GM19240 (cell line): ENCODE data around the gene NEK10.

Source experiments
- DNase-seq: peaks from one replicate; pipeline ENCODE4 v3.0.0; 2011; ENCODE audit warnings: low spot score; ENCODE audit not compliant: insufficient read length

The NEK10 gene

DNA sequence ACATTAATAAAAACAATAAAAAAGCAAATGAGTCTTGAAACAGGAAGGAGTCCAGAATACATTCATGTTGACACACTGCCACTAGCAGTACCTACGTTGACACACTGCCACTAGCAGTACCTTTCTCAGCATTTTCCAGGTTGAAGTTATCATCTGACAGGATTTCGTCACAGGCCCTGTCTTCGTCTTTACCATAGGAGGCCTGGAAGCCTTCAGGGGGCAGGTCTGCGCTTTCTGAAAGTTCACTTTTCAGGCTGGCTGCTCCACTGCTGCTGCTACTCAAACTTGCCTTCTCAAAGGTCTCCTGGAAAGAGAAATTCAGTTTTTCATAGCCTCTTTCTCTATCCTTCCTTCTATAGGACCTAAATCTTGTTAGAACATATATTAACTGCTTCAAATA, 194.7 kb downstream of the NEK10 start:
- no peak for DNase-seq

GRCh38 chr3:27171113-27171512, 198.1 kb downstream of the NEK10 start:
- no peak for DNase-seq

DNA sequence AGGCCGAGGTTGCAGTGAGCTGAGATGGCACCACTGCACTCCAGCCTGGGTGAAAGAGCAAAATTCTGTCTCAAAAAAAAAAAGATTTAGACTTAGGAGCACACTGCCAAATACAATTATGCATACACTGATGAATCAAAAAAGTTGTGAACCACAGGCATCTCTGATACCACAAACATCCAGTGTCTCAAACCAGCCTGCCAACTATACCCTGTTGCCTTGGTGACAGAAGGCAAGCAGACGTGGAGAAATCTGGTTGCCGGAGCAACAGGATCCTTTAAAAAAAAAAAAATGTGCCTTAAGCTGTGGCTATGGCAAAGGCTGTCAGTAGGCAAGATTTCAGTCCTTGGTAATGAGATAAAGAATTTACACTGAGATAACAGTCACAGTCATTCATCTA, 202.3 kb downstream of the NEK10 start:
- no peak for DNase-seq

- no peak for DNase-seq
Measured at GRCh38 chr3:27165321-27165721, 203.9 kb downstream of the NEK10 start.

DNA sequence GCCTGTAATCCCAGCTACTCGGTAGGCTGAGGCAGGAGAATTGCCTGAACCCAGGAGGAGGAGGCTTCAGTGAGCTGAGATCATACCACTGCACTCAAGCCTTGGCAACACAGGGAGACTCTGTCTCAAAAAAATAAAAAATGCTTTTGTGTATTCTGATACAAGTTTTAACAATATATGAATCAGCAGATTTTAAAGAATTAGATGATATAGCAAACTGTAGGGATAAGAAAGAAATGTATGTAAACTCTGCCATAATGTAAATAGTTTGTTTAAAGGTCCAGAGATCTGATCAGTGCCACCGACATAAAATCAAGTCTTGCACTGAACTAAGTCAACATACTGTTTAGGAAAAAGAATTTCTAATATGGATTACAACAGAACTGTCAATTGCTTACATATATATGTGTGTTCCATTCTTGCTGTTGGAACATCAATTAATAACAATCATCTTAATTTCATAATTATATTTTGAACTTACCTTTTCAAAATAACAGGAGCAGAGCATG, 208.3 kb downstream of the NEK10 start:
- no peak for DNase-seq

GRCh38 chr3:27160146-27160545, 209.0 kb downstream of the NEK10 start:
- DNase-seq: no peak

- no peak for DNase-seq
Measured at GRCh38 chr3:27147215-27147614, 222.0 kb downstream of the NEK10 start.

- no peak for DNase-seq
Measured at GRCh38 chr3:27146786-27147185, 222.4 kb downstream of the NEK10 start.

DNA sequence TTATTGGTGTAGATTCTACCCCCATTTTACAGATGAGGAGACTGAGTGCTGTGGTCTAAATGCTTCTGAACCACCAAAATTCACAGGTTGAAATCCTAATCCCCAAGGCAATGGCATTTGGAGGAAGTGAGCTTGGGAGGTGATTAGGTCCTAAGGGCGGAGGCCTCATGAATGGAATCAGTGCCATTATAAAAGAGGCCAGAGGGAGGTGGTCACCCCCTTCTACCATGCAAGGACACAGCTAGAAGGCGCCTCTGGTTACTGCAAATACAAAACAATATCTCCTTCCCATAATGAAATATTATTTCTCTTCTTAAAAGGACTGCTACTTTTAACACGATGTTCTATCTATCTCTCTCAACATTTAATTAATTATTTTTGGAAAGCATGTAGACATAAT, 223.5 kb downstream of the NEK10 start:
- DNase-seq: no peak

- DNase-seq: no peak
Measured at GRCh38 chr3:27141668-27142067, 227.5 kb downstream of the NEK10 start.

GRCh38 chr3:27138562-27138961, 230.6 kb downstream of the NEK10 start:
- DNase-seq: no peak

- no peak for DNase-seq
Measured at GRCh38 chr3:27138005-27138404, 231.2 kb downstream of the NEK10 start.

- DNase-seq: peak; percentile 23
Measured at GRCh38 chr3:27134171-27134796, 234.9 kb downstream of the NEK10 start.

GRCh38 chr3:27133060-27133459, 236.1 kb downstream of the NEK10 start:
- no peak for DNase-seq

- no peak for DNase-seq
Measured at GRCh38 chr3:27130796-27131195, 238.4 kb downstream of the NEK10 start.

DNA sequence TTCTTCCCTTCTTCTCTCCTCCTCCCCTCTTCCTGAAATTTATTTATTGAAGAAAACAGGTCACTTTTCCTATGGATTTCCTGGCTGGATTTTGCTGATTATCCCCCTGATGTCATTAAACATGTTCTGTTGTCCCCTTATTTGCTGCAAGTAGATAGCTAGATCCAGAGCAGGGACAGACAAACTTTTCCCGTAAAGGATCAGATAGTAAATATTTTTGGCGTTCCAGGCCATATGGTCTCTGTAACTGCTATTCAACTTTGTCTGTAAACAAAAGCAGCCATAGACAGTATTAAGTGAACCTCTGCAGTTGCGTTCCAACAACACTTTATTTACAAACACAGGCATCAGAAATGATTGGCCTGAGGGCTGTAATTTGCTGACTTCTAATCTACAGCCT, 241.3 kb downstream of the NEK10 start:
- no peak for DNase-seq

DNA sequence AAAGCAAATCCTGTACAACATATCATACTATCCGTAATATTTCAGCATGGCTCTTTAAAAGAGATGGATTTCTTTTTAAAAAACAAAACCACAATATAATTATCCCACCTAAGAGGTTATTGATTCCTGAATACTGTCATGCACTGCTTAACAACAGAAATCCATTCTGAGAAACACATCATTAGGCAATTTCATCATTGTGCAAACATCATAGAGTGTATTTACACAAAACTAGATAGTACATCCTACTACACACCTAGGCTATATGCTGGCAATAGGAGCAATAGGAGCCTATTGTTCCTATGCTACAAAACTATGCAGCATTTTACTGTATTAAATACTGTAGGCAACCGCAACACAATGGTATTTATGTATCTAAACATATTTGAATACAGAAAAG, 242.0 kb downstream of the NEK10 start:
- no peak for DNase-seq

- no peak for DNase-seq
Measured at GRCh38 chr3:27125821-27126501, 243.2 kb downstream of the NEK10 start.

GRCh38 chr3:27119639-27120038, 249.5 kb downstream of the NEK10 start:
- no peak for DNase-seq

- no peak for DNase-seq
Measured at GRCh38 chr3:27115352-27115751, 253.8 kb downstream of the NEK10 start.

GRCh38 chr3:27114684-27115083, 254.5 kb downstream of the NEK10 start:
- no peak for DNase-seq

- no peak for DNase-seq
Measured at GRCh38 chr3:27114129-27114528, 255.1 kb downstream of the NEK10 start.

DNA sequence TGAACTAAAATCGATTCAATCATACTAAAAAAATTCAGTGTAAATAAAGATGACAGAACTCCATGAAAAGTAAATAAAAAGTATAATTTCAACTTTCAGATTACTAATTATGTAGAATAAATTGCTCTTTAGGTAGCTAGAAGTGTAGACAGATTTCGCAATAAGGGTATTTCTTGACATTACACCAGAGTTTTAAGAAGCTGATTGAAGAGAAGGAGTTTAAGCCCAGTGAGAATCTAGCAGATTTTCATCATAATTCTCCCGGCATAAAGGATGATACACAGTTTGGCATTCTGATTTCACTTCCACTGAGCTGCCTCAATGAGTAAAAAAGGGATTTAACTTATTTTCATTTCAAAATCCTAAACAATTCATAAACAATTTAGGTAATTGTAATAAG, 259.2 kb downstream of the NEK10 start:
- DNase-seq: no peak
